GM19025 (cell line): ENCODE data around the gene BRME1.

Experiments used
- ATAC-seq: cut with Tn5 transposase; IDR thresholded peaks from one replicate; pipeline ENCODE4 v1.9.1; 2021; ENCODE audit warnings: mild to moderate bottlenecking, low read depth, moderate library complexity; ENCODE audit not compliant: unreplicated experiment

BRME1 gene

DNA sequence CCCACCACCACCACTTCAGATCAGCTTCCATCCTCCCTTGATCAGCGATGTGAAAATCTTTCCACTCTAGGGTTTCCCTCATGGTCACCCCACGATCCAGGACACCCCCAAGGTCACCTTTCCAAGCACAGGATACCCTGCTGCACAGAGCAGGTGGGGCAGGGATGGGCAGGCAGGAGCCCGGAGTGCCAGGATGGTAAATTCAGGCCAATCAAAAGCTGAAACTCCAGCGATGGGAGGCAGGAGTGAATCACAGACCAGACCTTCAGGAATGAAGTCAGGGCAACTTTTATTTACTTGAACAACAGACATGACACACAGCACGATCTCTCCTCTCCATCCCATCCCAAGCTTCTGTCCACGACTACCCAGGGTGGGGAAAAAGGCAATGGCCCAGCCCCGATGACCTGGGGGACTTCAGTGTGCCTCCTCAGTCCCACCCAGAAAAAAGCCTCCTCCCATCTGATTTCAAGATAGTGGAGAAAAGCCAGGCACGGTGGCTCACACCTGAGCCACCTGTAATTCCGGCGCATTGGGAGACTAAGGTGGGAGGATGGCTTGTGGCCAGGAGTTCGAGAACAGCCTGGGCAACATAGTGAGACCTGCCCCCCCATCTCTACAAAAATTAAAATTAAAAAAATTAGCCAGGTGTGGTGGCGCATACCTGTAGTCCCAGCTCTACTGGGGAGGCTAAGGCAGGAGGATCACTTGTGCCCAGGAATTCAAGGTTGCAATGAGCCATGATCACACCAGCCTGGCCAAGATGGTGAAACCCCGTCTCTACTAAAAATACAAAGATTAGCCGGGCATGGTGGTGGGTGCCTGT is 71.5 kb downstream of the BRME1 start:
- no peak for ATAC-seq

- peak; percentile 78 for ATAC-seq
These were observed 72.3 kb downstream of the BRME1 start for GRCh38 chr19:13833330-13834243.
